H1 (cell line): Measurements from ENCODE around the gene CIRBP. TPM values are rescaled to one million over a fixed set of nuclear protein-coding genes. Genes with fewer than 3 reads are reported as not detected.

Experiments used
- ATF2 ChIP-seq: IDR thresholded peaks from 2 replicates; pipeline ENCODE4 v1.6.1; 2012; ENCODE audit warnings: low read length, inconsistent platforms
- BCL11A ChIP-seq, 2 experiments: IDR thresholded peaks; one replicate each; pipeline ENCODE4 v1.6.1; 2011; ENCODE audit warnings: low read depth in 2 of 2, low read length in 2 of 2, mild to moderate bottlenecking in 2 of 2
- BRCA1 ChIP-seq: IDR thresholded peaks from 2 replicates; pipeline ENCODE4 v1.6.1; 2012; ENCODE audit warnings: low read depth, low read length, improper control_type of control experiment
- CHD2 ChIP-seq: IDR thresholded peaks from 2 replicates; pipeline ENCODE4 v1.6.1; 2012; ENCODE audit warnings: low read length, improper control_type of control experiment
- CREB1 ChIP-seq: IDR thresholded peaks from 2 replicates; pipeline ENCODE4 v1.6.1; 2012; ENCODE audit warnings: inconsistent platforms
- EZH2 ChIP-seq: fragments of 200-600 bp; sonication (generic); IDR thresholded peaks from 2 replicates; pipeline ENCODE4 v1.7.1; 2012; ENCODE audit warnings: low read depth, mild to moderate bottlenecking, moderate library complexity, low read length, inconsistent platforms; ENCODE audit not compliant: severe bottlenecking
- FOSL1 ChIP-seq: IDR thresholded peaks from 2 replicates; pipeline ENCODE4 v1.6.1; 2011; ENCODE audit warnings: mild to moderate bottlenecking, low read depth, low read length, moderate library complexity; ENCODE audit not compliant: insufficient read depth
- GTF2F1 ChIP-seq: IDR thresholded peaks from 2 replicates; pipeline ENCODE4 v1.6.1; 2012; ENCODE audit warnings: low read depth, low read length, improper control_type of control experiment, borderline replicate concordance
- KDM4A ChIP-seq: IDR thresholded peaks from one replicate; pipeline ENCODE4 v1.7.1; 2012; ENCODE audit warnings: low read depth, mild to moderate bottlenecking, moderate library complexity, low read length, inconsistent platforms; ENCODE audit not compliant: severe bottlenecking
- NANOG ChIP-seq: IDR thresholded peaks from 2 replicates; pipeline ENCODE4 v1.6.1; 2011; ENCODE audit warnings: low read length, low read depth, mild to moderate bottlenecking, inconsistent platforms; ENCODE audit not compliant: insufficient read depth, poor library complexity, severe bottlenecking
- PHF8 ChIP-seq: fragments of 200-600 bp; sonication (generic); conservative IDR thresholded peaks from 2 replicates; pipeline ENCODE4 v1.7.1; 2012; ENCODE audit warnings: low read depth, mild to moderate bottlenecking, inconsistent platforms, low read length, moderate library complexity
- POLR2A ChIP-seq, 2 experiments: IDR thresholded peaks; 1 replicate in 1 of 2; 2 replicates in 1 of 2; pipeline ENCODE4 v1.6.1; 2011; ENCODE audit warnings: low read depth in 2 of 2, low read length in 2 of 2, mild to moderate bottlenecking in 2 of 2; ENCODE audit errors: control extremely low read depth in 1 of 2
- SAP30 ChIP-seq: fragments of 300-600 bp; sonication (generic); IDR thresholded peaks from 2 replicates; pipeline ENCODE4 v1.7.1; 2012; ENCODE audit warnings: low read length, moderate library complexity, mild to moderate bottlenecking, inconsistent platforms; ENCODE audit not compliant: insufficient read depth, insufficient replicate concordance
- SIN3A ChIP-seq, 2 experiments: IDR thresholded peaks in 1 of 2; conservative IDR thresholded peaks in 1 of 2; 2 replicates each; pipeline ENCODE4 v1.6.1; 2011 to 2012; ENCODE audit warnings: low read length in 2 of 2, improper control_type of control experiment in 1 of 2, low read depth in 1 of 2, mild to moderate bottlenecking in 1 of 2
- SIX5 ChIP-seq: IDR thresholded peaks from 2 replicates; pipeline ENCODE4 v1.6.1; 2011; ENCODE audit warnings: mild to moderate bottlenecking, low read depth, low read length
- SP2 ChIP-seq: IDR thresholded peaks from 2 replicates; pipeline ENCODE4 v1.6.1; 2012; ENCODE audit warnings: mild to moderate bottlenecking, low read length, inconsistent platforms
- SUZ12 ChIP-seq: fragments of 200-600 bp; sonication (generic); IDR thresholded peaks from 2 replicates; pipeline ENCODE4 v1.6.1; 2012; ENCODE audit warnings: mild to moderate bottlenecking, inconsistent platforms, low read length, moderate library complexity, mixed read lengths
- polyA plus RNA-seq, 7 experiments: library from polyadenylated mRNA; depleted of rRNA in 3 of 7; stranded (reverse) in 5 of 7; unstranded in 2 of 7; fragments of >200 nt in 5 of 7; fragments of 200-250 nt in 2 of 7; gene quantifications; 1 replicate in 5 of 7; 2 replicates in 1 of 7; 4 replicates in 1 of 7; pipeline versions ENCODE4 v1.2.1 to v1.2.3, GENCODE V29; 2011 to 2013; ENCODE audit warnings: missing spikeins in 2 of 7, mixed read lengths in 2 of 7
- total RNA-seq: library from RNA; stranded (reverse); fragmentation: NEBNext Ultra II Directional; extraction: Animal tissue kit (Norgen Biotek cat#: 25700); gene quantifications from 2 replicates; pipeline ENCODE4 v1.2.1, GENCODE V29; 2021
- TF ChIP-seq, protein P1 (sequence below): IDR thresholded peaks from 2 replicates; pipeline ENCODE4 v1.6.1; 2012; ENCODE audit warnings: inconsistent platforms
- TF ChIP-seq, protein P2 (sequence below): IDR thresholded peaks from 2 replicates; pipeline ENCODE4 v1.6.1; 2012; ENCODE audit warnings: inconsistent platforms
- TF ChIP-seq, protein P3 (sequence below): IDR thresholded peaks from 2 replicates; pipeline ENCODE4 v1.6.1; 2011; ENCODE audit warnings: low read depth, mild to moderate bottlenecking, low read length; ENCODE audit not compliant: insufficient read depth

Gene CIRBP
- total and polyA plus RNA-seq, 2 of the 8 experiments (the other 6 are each of a cell fraction or from before 2014, with no cell fraction given): 175 to 199 TPM

- TF ChIP-seq ATF2 (peak; percentile 93), PHF8 (no peak), EZH2 (no peak), NANOG (no peak), FOSL1 (peak; percentile 83; the same call in 1 of the 2 replicates), KDM4A (peak; percentile 0), BRCA1 (no peak), CHD2 (no peak), SP2 (no peak), CREB1 (no peak), POLR2A (IDR thresholded peaks at IDR 0.05; ENCODE audit: control extremely low read depth in 1 of 2, low read depth in 2 of 2, low read length in 2 of 2) (no peak), SAP30 (no peak), SIX5 (no peak), SUZ12 (no peak), GTF2F1 (no peak), SIN3A (conservative IDR thresholded peaks at IDR 0.05 in 1 of 2, IDR thresholded peaks at IDR 0.05 in 1 of 2; ENCODE audit: low read depth in 1 of 2, low read length in 2 of 2) (peak in 1 of 2 experiments; percentile 14; a peak in 1 of 4 replicates), BCL11A (IDR thresholded peaks at IDR 0.05; ENCODE audit: low read depth in 2 of 2, low read length in 2 of 2) (no peak)
- TF ChIP-seq, protein P1, sequence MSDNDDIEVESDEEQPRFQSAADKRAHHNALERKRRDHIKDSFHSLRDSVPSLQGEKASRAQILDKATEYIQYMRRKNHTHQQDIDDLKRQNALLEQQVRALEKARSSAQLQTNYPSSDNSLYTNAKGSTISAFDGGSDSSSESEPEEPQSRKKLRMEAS: no peak; the same call in 1 of the 2 replicates
- TF ChIP-seq, protein P2, sequence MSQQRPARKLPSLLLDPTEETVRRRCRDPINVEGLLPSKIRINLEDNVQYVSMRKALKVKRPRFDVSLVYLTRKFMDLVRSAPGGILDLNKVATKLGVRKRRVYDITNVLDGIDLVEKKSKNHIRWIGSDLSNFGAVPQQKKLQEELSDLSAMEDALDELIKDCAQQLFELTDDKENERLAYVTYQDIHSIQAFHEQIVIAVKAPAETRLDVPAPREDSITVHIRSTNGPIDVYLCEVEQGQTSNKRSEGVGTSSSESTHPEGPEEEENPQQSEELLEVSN: no peak
- TF ChIP-seq, protein P3, sequence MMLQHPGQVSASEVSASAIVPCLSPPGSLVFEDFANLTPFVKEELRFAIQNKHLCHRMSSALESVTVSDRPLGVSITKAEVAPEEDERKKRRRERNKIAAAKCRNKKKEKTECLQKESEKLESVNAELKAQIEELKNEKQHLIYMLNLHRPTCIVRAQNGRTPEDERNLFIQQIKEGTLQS: peak; percentile 81
Observed at GRCh38 chr19:1264801-1265614, 4.1 kb upstream of the CIRBP start (continued).
